Left lung (tissue), 10 donors: ENCODE data around the gene MLKL. TPM values are rescaled to one million over a fixed set of nuclear protein-coding genes. Genes with fewer than 3 reads are reported as not detected.

ENCODE experiments used
- ATAC-seq: fragments of 200-7000 bp; cut with Tn5 transposase; one replicate; pipeline ENCODE4 v1.9.1; 2020; ENCODE audit warnings: moderate library complexity
- DNase-seq, 4 donors: peaks; one replicate each; pipeline ENCODE4 v3.0.0-alpha.2; 2013 to 2020
- H3K27ac ChIP-seq, 2 donors: fragments of 200-600 bp; sonication (generic) in 1 of 2; one replicate each; pipeline versions ENCODE4 v1.5.0 to v1.8.0; 2020 to 2021
- H3K27me3 ChIP-seq, 2 donors: fragments of 200-600 bp; sonication (generic) in 1 of 2; one replicate each; pipeline versions ENCODE4 v1.5.0 to v1.8.0; 2020 to 2021
- H3K36me3 ChIP-seq, 2 donors: fragments of 200-600 bp; sonication (generic) in 1 of 2; one replicate each; pipeline versions ENCODE4 v1.5.0 to v1.8.0; 2020 to 2021
- H3K4me1 ChIP-seq, 2 donors: fragments of 200-600 bp; one replicate each; pipeline ENCODE4 v1.8.0; 2021
- H3K4me3 ChIP-seq, 2 donors: fragments of 200-600 bp; sonication (generic) in 1 of 2; one replicate each; pipeline versions ENCODE4 v1.5.0 to v1.8.0; 2020 to 2021; ENCODE audit warnings: mild to moderate bottlenecking in 1 of 2
- H3K9me3 ChIP-seq, 2 donors: fragments of 200-600 bp; sonication (generic) in 1 of 2; one replicate each; pipeline versions ENCODE4 v1.5.0 to v1.8.0; 2020 to 2021
- CTCF ChIP-seq, 2 donors: fragments of 200-600 bp; sonication (generic) in 1 of 2; IDR thresholded peaks; one replicate each; pipeline versions ENCODE4 v1.5.0 to v1.8.0; 2021; ENCODE audit warnings: antibody characterized with exemption in 2 of 2
- intact Hi-C, 2 donors: fragments of 100-400 bp; cut with DNase I; formaldehyde crosslinking; loops; one replicate each; pipeline versions ENCODE4 v1.11.2 to v1.14.2; 2022
- polyA plus RNA-seq, 6 donors: library from polyadenylated mRNA; unstranded; fragments of 120-200 nt; gene quantifications; one replicate each; pipeline ENCODE4 v1.2.1, GENCODE V29; 2013; ENCODE audit not compliant: insufficient read length in 6 of 6
- total RNA-seq, 2 donors: library from RNA; stranded (reverse); fragmentation: NEBNext Ultra II Directional; extraction: Animal tissue kit (Norgen Biotek cat#: 25700); gene quantifications; one replicate each; pipeline ENCODE4 v1.2.1, GENCODE V29; 2021
- donor health status: DM: no; HTN: yes; CAD: no.
- donor health status: DM: no; HTN: no; CAD: no.

The MLKL gene
- total and polyA plus RNA-seq, 8 donors, result 5.2 to 40.5 (median 6.8) TPM

- no peak overlapping the region for H3K27ac ChIP-seq
- H3K4me1 ChIP-seq, result peaks cover 5 to 18% of the 10 kb centered on the region in 2 donors
- DNase-seq, result no peak
- TF ChIP-seq CTCF (IDR thresholded peaks at IDR 0.05), result no peak
- no peaks in the 10 kb centered on the region for H3K27me3 ChIP-seq
- H3K36me3 ChIP-seq, result peaks cover 0 to 95% of the 10 kb centered on the region in 2 donors
- no peak overlapping the region for H3K4me3 ChIP-seq
- ATAC-seq, result no peak
- intact Hi-C loops, result no loop called here
- no peaks in the 10 kb centered on the region for H3K9me3 ChIP-seq
These were observed 9.4 kb downstream of the MLKL start for GRCh38 chr16:74691093-74691855.

GRCh38 chr16:74682556-74682955, 18.1 kb downstream of the MLKL start:
- intact Hi-C loops, result no loop called here
- no peak overlapping the region for H3K27ac ChIP-seq
- no peak for TF ChIP-seq CTCF (IDR thresholded peaks at IDR 0.05)
- ATAC-seq (no peak), DNase-seq (no peak)
- no peak overlapping the region for H3K4me3 ChIP-seq
- H3K36me3 ChIP-seq, result peaks cover 0 to 100% of the 10 kb centered on the region in 2 donors
- H3K4me1 ChIP-seq, result no peaks in the 10 kb centered on the region
- H3K9me3 ChIP-seq, result no peaks in the 10 kb centered on the region
- no peaks in the 10 kb centered on the region for H3K27me3 ChIP-seq

- TF ChIP-seq CTCF (IDR thresholded peaks at IDR 0.05), result no peak
- no peak overlapping the region for H3K4me3 ChIP-seq
- H3K9me3 ChIP-seq, result no peaks in the 10 kb centered on the region
- ATAC-seq (no peak), DNase-seq (no peak)
- no peaks in the 10 kb centered on the region for H3K27me3 ChIP-seq
- peaks cover 0 to 100% of the 10 kb centered on the region in 2 donors for H3K36me3 ChIP-seq
- no peaks in the 10 kb centered on the region for H3K4me1 ChIP-seq
- no peak overlapping the region for H3K27ac ChIP-seq
- intact Hi-C loops, result no loop called here
These were observed 20.0 kb downstream of the MLKL start for GRCh38 chr16:74680681-74681080.

- H3K36me3 ChIP-seq, result peaks cover 0 to 100% of the 10 kb centered on the region in 2 donors
These were observed 20.7 kb downstream of the MLKL start for GRCh38 chr16:74679983-74680382.

More at GRCh38 chr16:74679983-74680382, 20.7 kb downstream of the MLKL start:
- Histone ChIP-seq H3K27me3 (no peaks in the 10 kb centered on the region), H3K4me1 (no peaks in the 10 kb centered on the region), H3K4me3 (no peak overlapping the region), H3K27ac (no peak overlapping the region), H3K9me3 (no peaks in the 10 kb centered on the region)
- no peak for DNase-seq
- no peak for TF ChIP-seq CTCF (IDR thresholded peaks at IDR 0.05)
- intact Hi-C loops, result no loop called here
- ATAC-seq, result no peak
